GM23338 (cell line): ENCODE measurements around the gene PPM1E. TPM values are rescaled to one million over a fixed set of nuclear protein-coding genes. Genes with fewer than 3 reads are reported as not detected.

Source experiments
- ATAC-seq: fragments of 200-7000 bp; cut with Tn5 transposase; 3 replicates; pipeline ENCODE4 v1.9.1; 2020
- DNase-seq: peaks from one replicate; pipeline ENCODE4 v3.0.0-alpha.2; 2015; ENCODE audit warnings: low spot score
- H2AFZ ChIP-seq: fragments of 200-600 bp; sonication (generic); 2 replicates; pipeline ENCODE4 v1.8.0; 2016; ENCODE audit warnings: antibody characterized with exemption, mild to moderate bottlenecking, moderate library complexity
- H3F3A ChIP-seq: fragments of 200-600 bp; sonication (generic); replicated peaks from 2 replicates; pipeline ENCODE4 v1.8.0; 2017; ENCODE audit warnings: antibody characterized with exemption, mixed run types, low read depth
- H3K27ac ChIP-seq: fragments of 200-600 bp; sonication (generic); 2 replicates; pipeline ENCODE4 v1.6.1; 2016; ENCODE audit warnings: low read depth
- H3K27me3 ChIP-seq: fragments of 200-600 bp; sonication (generic); 2 replicates; pipeline ENCODE4 v1.8.0; 2016; ENCODE audit warnings: mild to moderate bottlenecking, mixed run types, moderate library complexity; ENCODE audit not compliant: insufficient read depth
- H3K36me3 ChIP-seq: fragments of 200-600 bp; sonication (generic); 2 replicates; pipeline ENCODE4 v1.8.0; 2016; ENCODE audit warnings: mild to moderate bottlenecking; ENCODE audit not compliant: insufficient read depth
- H3K4me1 ChIP-seq: fragments of 200-600 bp; sonication (generic); 2 replicates; pipeline ENCODE4 v1.8.0; 2016; ENCODE audit warnings: mild to moderate bottlenecking, moderate library complexity; ENCODE audit not compliant: insufficient read depth
- H3K4me2 ChIP-seq: fragments of 200-600 bp; sonication (generic); 2 replicates; pipeline ENCODE4 v1.7.1; 2017; ENCODE audit warnings: mixed run types
- H3K4me3 ChIP-seq: fragments of 200-600 bp; sonication (generic); 2 replicates; pipeline ENCODE4 v1.6.1; 2016; ENCODE audit warnings: mixed run types
- H3K79me2 ChIP-seq: fragments of 200-600 bp; sonication (generic); replicated peaks from 2 replicates; pipeline ENCODE4 v1.8.0; 2017; ENCODE audit warnings: mild to moderate bottlenecking; ENCODE audit not compliant: insufficient read depth
- H3K9me2 ChIP-seq: fragments of 200-600 bp; sonication (generic); 2 replicates; pipeline ENCODE4 v1.8.0; 2017; ENCODE audit not compliant: insufficient read depth
- H4K20me1 ChIP-seq: fragments of 200-600 bp; sonication (generic); replicated peaks from 2 replicates; pipeline ENCODE4 v1.8.0; 2017; ENCODE audit warnings: mild to moderate bottlenecking; ENCODE audit not compliant: insufficient read depth
- H3K27ac Mint-ChIP-seq: 2 replicates; pipeline ENCODE4 v1.8.0; 2020; ENCODE audit warnings: inconsistent platforms, mild to moderate bottlenecking, moderate library complexity, mixed read lengths
- H3K27me3 Mint-ChIP-seq: 3 replicates; pipeline ENCODE4 v1.8.0; 2022; ENCODE audit warnings: low read depth, mild to moderate bottlenecking, moderate library complexity, mixed read lengths, inconsistent platforms; ENCODE audit not compliant: insufficient read depth, poor library complexity
- H3K36me3 Mint-ChIP-seq: 3 replicates; pipeline ENCODE4 v1.8.0; 2021; ENCODE audit warnings: low read depth, mild to moderate bottlenecking, inconsistent platforms, moderate library complexity, mixed read lengths
- H3K4me1 Mint-ChIP-seq: 3 replicates; pipeline ENCODE4 v1.8.0; 2020; ENCODE audit warnings: mild to moderate bottlenecking, inconsistent platforms, mixed read lengths
- H3K4me3 Mint-ChIP-seq: 3 replicates; pipeline ENCODE4 v1.8.0; 2021; ENCODE audit warnings: moderate library complexity, mild to moderate bottlenecking, inconsistent platforms, mixed read lengths
- H3K9me3 Mint-ChIP-seq: 3 replicates; pipeline ENCODE4 v1.8.0; 2020; ENCODE audit warnings: moderate library complexity, mild to moderate bottlenecking, inconsistent platforms, mixed read lengths
- CTCF ChIP-seq, 2 experiments: fragments of 200-600 bp in 1 of 2; sonication (generic) in 1 of 2; conservative IDR thresholded peaks; 2 replicates each; pipeline versions ENCODE4 v1.5.1 to v1.6.1; 2016 to 2017; ENCODE audit warnings: antibody characterized with exemption in 2 of 2, low read depth in 2 of 2, mild to moderate bottlenecking in 2 of 2, moderate library complexity in 1 of 2
- JUNB ChIP-seq: IDR thresholded peaks from one replicate; pipeline ENCODE4 v1.6.1; 2016; ENCODE audit warnings: antibody characterized with exemption; ENCODE audit not compliant: unreplicated experiment
- STAT1 ChIP-seq: IDR thresholded peaks from one replicate; pipeline ENCODE4 v1.6.1; 2016; ENCODE audit warnings: antibody characterized with exemption; ENCODE audit not compliant: unreplicated experiment
- ZNF331 ChIP-seq: fragments of 250-450 bp; sonication (Bioruptor Pico); IDR thresholded peaks from 2 replicates; pipeline ENCODE4 v1.5.0; 2020; ENCODE audit warnings: low read depth, mild to moderate bottlenecking, moderate library complexity
- ZNF462 ChIP-seq: fragments of 250-450 bp; sonication (Bioruptor Pico); IDR thresholded peaks from 2 replicates; pipeline ENCODE4 v1.5.0; 2020; ENCODE audit warnings: mild to moderate bottlenecking, moderate library complexity
- polyA plus RNA-seq: library from polyadenylated mRNA; unstranded; fragments of >200 nt; fragmentation: Nextera tagmentation; extraction: Ambion mirVana; gene quantifications from 2 replicates; pipeline ENCODE4 v1.2.1, GENCODE V29; 2016
- total RNA-seq: library from RNA; depleted of rRNA; stranded (reverse); fragments of >200 nt; shearing (Covaris generic); gene quantifications from 2 replicates; pipeline ENCODE4 v1.2.3, GENCODE V29; 2014

PPM1E gene
- total and polyA plus RNA-seq, 2 experiments from 2014 or later: 2.1 to 13.8 TPM

GRCh38 chr17:58999500-58999899 lies 243.8 kb downstream of the PPM1E start:
- H3K27ac Mint-ChIP-seq: no peak overlapping the region
- Histone ChIP-seq H3K27ac (no peak overlapping the region), H3K36me3 (peaks cover 10% of the 10 kb centered on the region; the same call in 1 of the 2 replicates), H3K9me2 (no peaks in the 10 kb centered on the region), H3K4me1 (no peaks in the 10 kb centered on the region), H3K4me3 (no peak overlapping the region), H3F3A (no peaks in the 10 kb centered on the region), H3K79me2 (no peaks in the 10 kb centered on the region), H2AFZ (no peak overlapping the region), H3K27me3 (no peaks in the 10 kb centered on the region), H3K4me2 (no peak overlapping the region), H4K20me1 (no peaks in the 10 kb centered on the region)
- H3K9me3 Mint-ChIP-seq: no peaks in the 10 kb centered on the region
- no peak overlapping the region for H3K4me3 Mint-ChIP-seq
- peaks cover 2% of the 10 kb centered on the region for H3K27me3 Mint-ChIP-seq
- no peak for DNase-seq
- TF ChIP-seq ZNF331 (CRISPR knock-in tag) (no peak), ZNF462 (no peak), STAT1 (no peak), CTCF (conservative IDR thresholded peaks at IDR 0.05; ENCODE audit: low read depth in 2 of 2) (no peak), JUNB (no peak)
- ATAC-seq: no peak
- H3K4me1 Mint-ChIP-seq: peaks cover 3% of the 10 kb centered on the region; the same call in 2 of the 3 replicates
- H3K36me3 Mint-ChIP-seq: peaks cover 35% of the 10 kb centered on the region; the same call in 2 of the 3 replicates
